Measurements from ENCODE around the gene CDK18.

DNA sequence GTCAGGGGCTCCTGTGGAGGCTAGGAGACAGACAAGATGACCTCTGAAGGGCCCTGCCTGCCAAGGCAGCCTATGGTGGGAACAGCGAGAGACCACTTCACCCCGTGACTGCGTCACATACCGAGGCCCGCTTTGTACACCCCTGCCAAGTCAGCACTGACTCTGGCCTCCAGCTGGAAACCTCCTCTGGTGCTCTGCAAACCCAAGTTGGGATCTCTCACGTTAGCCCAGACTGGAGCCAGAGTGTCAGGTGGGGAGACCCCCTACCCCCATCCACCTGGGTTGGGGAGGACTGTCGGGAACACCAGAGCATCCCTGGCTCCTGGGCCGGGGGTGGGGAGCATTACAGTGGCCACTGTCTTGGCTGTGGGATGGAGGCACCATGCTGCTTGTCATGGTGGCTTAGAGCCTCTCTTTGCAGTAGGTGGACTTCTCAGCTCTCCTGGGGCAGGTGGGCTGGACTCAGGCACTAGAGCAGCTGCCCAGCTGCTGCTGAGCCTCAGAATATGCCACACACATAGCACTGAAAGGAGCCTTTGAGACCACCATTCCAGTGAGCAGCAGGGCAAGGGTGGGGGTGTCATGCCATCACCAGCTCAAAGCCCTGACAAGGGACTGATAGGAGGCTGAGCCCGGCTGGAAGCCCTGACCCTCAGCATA is 77.0 kb downstream of the CDK18 start:
- no peak for TF ChIP-seq POLR2A (IDR thresholded peaks at IDR 0.05)
- TF ChIP-seq, protein P1, sequence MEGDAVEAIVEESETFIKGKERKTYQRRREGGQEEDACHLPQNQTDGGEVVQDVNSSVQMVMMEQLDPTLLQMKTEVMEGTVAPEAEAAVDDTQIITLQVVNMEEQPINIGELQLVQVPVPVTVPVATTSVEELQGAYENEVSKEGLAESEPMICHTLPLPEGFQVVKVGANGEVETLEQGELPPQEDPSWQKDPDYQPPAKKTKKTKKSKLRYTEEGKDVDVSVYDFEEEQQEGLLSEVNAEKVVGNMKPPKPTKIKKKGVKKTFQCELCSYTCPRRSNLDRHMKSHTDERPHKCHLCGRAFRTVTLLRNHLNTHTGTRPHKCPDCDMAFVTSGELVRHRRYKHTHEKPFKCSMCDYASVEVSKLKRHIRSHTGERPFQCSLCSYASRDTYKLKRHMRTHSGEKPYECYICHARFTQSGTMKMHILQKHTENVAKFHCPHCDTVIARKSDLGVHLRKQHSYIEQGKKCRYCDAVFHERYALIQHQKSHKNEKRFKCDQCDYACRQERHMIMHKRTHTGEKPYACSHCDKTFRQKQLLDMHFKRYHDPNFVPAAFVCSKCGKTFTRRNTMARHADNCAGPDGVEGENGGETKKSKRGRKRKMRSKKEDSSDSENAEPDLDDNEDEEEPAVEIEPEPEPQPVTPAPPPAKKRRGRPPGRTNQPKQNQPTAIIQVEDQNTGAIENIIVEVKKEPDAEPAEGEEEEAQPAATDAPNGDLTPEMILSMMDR (IDR thresholded peaks at IDR 0.05): no peak
- no peak for TF ChIP-seq POLR2AphosphoS5 (IDR thresholded peaks at IDR 0.05)

All from stomach (tissue), 4 donors.